OCI-LY1 (cell line): ENCODE results near the gene ATP11A.

Experiments used
- CTCF ChIP-seq: fragments of 200-600 bp; sonication (generic), shearing (Covaris generic); IDR thresholded peaks from 2 replicates; pipeline ENCODE4 v1.5.1; 2017; ENCODE audit warnings: mild to moderate bottlenecking, antibody characterized with exemption, low read length, moderate library complexity, mixed read lengths
- EZH2 ChIP-seq: fragments of 200-600 bp; sonication (generic), shearing (Covaris generic); IDR thresholded peaks from 2 replicates; pipeline ENCODE4 v1.8.0; 2017; ENCODE audit warnings: borderline replicate concordance, mixed run types, mild to moderate bottlenecking, antibody characterized with exemption, low read length, moderate library complexity, mixed read lengths

GRCh38 chr13:112850273-112850672, 160.4 kb downstream of the ATP11A start:
- TF ChIP-seq CTCF (no peak), EZH2 (no peak)
